ENCODE data around the gene C6orf120.

C6orf120 gene

DNA sequence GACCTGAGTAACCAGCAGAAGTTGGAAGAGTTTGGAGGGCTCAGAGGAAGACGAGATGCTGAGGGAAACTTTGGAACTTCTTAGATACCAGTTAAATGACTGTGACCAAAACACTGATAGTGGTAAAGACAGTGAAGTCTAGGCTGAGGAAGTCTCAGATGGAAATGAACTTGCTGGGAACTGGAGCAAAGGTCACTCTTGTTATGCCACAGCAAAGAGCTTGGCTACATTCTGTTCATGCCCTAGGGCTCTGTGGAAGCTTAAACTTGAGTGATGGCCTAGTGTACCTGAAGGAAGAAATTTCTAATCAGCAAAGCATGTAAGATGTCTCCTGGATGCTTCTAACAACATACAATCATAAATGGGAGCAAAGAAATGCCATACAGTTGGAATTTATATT lies 24.8 kb upstream of the C6orf120 start:
- H3K79me2 ChIP-seq (ENCODE audit: control insufficient read depth, low read length) = peaks cover 8% of the 10 kb centered on the region
- no peaks in the 10 kb centered on the region for H3K27me3 ChIP-seq (ENCODE audit: control insufficient read depth, low read length)
- H3K9me2 ChIP-seq (replicated peaks; ENCODE audit: control insufficient read depth, low read length) = no peaks in the 10 kb centered on the region

GRCh38 chr6:169678342-169678741 lies 23.6 kb upstream of the C6orf120 start:
- Histone ChIP-seq H3K9me2 (replicated peaks; ENCODE audit: control insufficient read depth, low read length) (no peaks in the 10 kb centered on the region), H3K4me2 (ENCODE audit: low read length) (no peak overlapping the region), H3K27me3 (ENCODE audit: control insufficient read depth, low read length) (no peaks in the 10 kb centered on the region), H3K27ac (ENCODE audit: low read depth, low read length) (no peak overlapping the region), H3F3A (ENCODE audit: control insufficient read depth, insufficient read depth) (no peaks in the 10 kb centered on the region), H3K4me3 (ENCODE audit: low read length) (no peak overlapping the region), H3K4me1 (ENCODE audit: control insufficient read depth, low read length) (no peaks in the 10 kb centered on the region), H3K79me2 (ENCODE audit: control insufficient read depth, low read length) (peaks cover 12% of the 10 kb centered on the region), H3K9me3 (ENCODE audit: control insufficient read depth, insufficient read depth, low read length) (no peaks in the 10 kb centered on the region; the same call in 1 of the 2 replicates), H3K36me3 (ENCODE audit: control insufficient read depth, low read length) (peaks cover 45% of the 10 kb centered on the region), H4K20me1 (ENCODE audit: control insufficient read depth, insufficient read depth, low read depth, low read length) (no peaks in the 10 kb centered on the region)
- no peak for TF ChIP-seq EZH2phosphoT487 (IDR thresholded peaks at IDR 0.05; ENCODE audit: borderline replicate concordance, low read length)
- TF ChIP-seq, protein P1, sequence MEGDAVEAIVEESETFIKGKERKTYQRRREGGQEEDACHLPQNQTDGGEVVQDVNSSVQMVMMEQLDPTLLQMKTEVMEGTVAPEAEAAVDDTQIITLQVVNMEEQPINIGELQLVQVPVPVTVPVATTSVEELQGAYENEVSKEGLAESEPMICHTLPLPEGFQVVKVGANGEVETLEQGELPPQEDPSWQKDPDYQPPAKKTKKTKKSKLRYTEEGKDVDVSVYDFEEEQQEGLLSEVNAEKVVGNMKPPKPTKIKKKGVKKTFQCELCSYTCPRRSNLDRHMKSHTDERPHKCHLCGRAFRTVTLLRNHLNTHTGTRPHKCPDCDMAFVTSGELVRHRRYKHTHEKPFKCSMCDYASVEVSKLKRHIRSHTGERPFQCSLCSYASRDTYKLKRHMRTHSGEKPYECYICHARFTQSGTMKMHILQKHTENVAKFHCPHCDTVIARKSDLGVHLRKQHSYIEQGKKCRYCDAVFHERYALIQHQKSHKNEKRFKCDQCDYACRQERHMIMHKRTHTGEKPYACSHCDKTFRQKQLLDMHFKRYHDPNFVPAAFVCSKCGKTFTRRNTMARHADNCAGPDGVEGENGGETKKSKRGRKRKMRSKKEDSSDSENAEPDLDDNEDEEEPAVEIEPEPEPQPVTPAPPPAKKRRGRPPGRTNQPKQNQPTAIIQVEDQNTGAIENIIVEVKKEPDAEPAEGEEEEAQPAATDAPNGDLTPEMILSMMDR (IDR thresholded peaks at IDR 0.05; ENCODE audit: low read depth, low read length, poor library complexity, severe bottlenecking) = no peak

More for the DNA sequence above, 24.8 kb upstream of the C6orf120 start:
- Histone ChIP-seq H3K4me2 (ENCODE audit: low read length) (no peak overlapping the region), H3F3A (ENCODE audit: control insufficient read depth, insufficient read depth) (no peaks in the 10 kb centered on the region), H3K4me1 (ENCODE audit: control insufficient read depth, low read length) (no peaks in the 10 kb centered on the region), H4K20me1 (ENCODE audit: control insufficient read depth, insufficient read depth, low read depth, low read length) (0 out of 2 replicates have a peak, but pooled peaks cover 4% of the 10 kb centered on the region), H3K4me3 (ENCODE audit: low read length) (no peak overlapping the region), H3K27ac (ENCODE audit: low read depth, low read length) (no peak overlapping the region), H3K36me3 (ENCODE audit: control insufficient read depth, low read length) (peaks cover 47% of the 10 kb centered on the region), H3K9me3 (ENCODE audit: control insufficient read depth, insufficient read depth, low read length) (no peaks in the 10 kb centered on the region; the same call in 1 of the 2 replicates)
- TF ChIP-seq, protein P1 (IDR thresholded peaks at IDR 0.05; ENCODE audit: low read depth, low read length, poor library complexity, severe bottlenecking) = no peak
- no peak for TF ChIP-seq EZH2phosphoT487 (IDR thresholded peaks at IDR 0.05; ENCODE audit: borderline replicate concordance, low read length)

GRCh38 chr6:169684056-169684455 lies 17.9 kb upstream of the C6orf120 start:
- no peak overlapping the region for H3K27ac ChIP-seq (ENCODE audit: low read depth, low read length)
- peaks cover 73% of the 10 kb centered on the region for H3K36me3 ChIP-seq (ENCODE audit: control insufficient read depth, low read length)
- H3K27me3 ChIP-seq (ENCODE audit: control insufficient read depth, low read length) = no peaks in the 10 kb centered on the region
- no peaks in the 10 kb centered on the region for H3F3A ChIP-seq (ENCODE audit: control insufficient read depth, insufficient read depth)
- TF ChIP-seq, protein P1 (IDR thresholded peaks at IDR 0.05; ENCODE audit: low read depth, low read length, poor library complexity, severe bottlenecking) = no peak
- TF ChIP-seq EZH2phosphoT487 (IDR thresholded peaks at IDR 0.05; ENCODE audit: borderline replicate concordance, low read length) = no peak
- H3K4me1 ChIP-seq (ENCODE audit: control insufficient read depth, low read length) = no peaks in the 10 kb centered on the region
- no peaks in the 10 kb centered on the region for H4K20me1 ChIP-seq (ENCODE audit: control insufficient read depth, insufficient read depth, low read depth, low read length)
- peaks cover 29% of the 10 kb centered on the region for H3K79me2 ChIP-seq (ENCODE audit: control insufficient read depth, low read length)
- no peaks in the 10 kb centered on the region for H3K9me2 ChIP-seq (replicated peaks; ENCODE audit: control insufficient read depth, low read length)
- no peak overlapping the region for H3K4me3 ChIP-seq (ENCODE audit: low read length)
- peaks cover 13% of the 10 kb centered on the region for H3K9me3 ChIP-seq (ENCODE audit: control insufficient read depth, insufficient read depth, low read length)
- H3K4me2 ChIP-seq (ENCODE audit: low read length) = no peak overlapping the region
